Liver (tissue), 9 donors: ENCODE measurements around the gene GRM1. TPM values are rescaled to one million over a fixed set of nuclear protein-coding genes. Genes with fewer than 3 reads are reported as not detected.

Source experiments
- DNase-seq: peaks from one replicate; pipeline ENCODE4 v3.0.0-alpha.2; 2017; ENCODE audit warnings: low spot score
- H3K27ac ChIP-seq, 2 donors: one replicate each; pipeline ENCODE4 v1.7.0; 2013; ENCODE audit warnings: inconsistent platforms in 2 of 2, low read length in 2 of 2, control low read depth in 1 of 2, low read depth in 1 of 2, mild to moderate bottlenecking in 1 of 2
- H3K27me3 ChIP-seq, 4 donors: one replicate each; pipeline versions ENCODE4 v1.6.1 to v1.7.0; 2013; ENCODE audit warnings: low read length in 3 of 4, inconsistent platforms in 1 of 4, mild to moderate bottlenecking in 1 of 4, moderate library complexity in 1 of 4; ENCODE audit not compliant: control insufficient read depth in 4 of 4, insufficient read depth in 4 of 4
- H3K36me3 ChIP-seq, 4 donors: one replicate each; pipeline versions ENCODE4 v1.6.1 to v1.7.0; 2013; ENCODE audit warnings: low read length in 3 of 4, mild to moderate bottlenecking in 3 of 4, low read depth in 1 of 4, moderate library complexity in 1 of 4; ENCODE audit not compliant: control insufficient read depth in 4 of 4, insufficient read depth in 3 of 4
- H3K4me1 ChIP-seq, 4 donors: one replicate each; pipeline versions ENCODE4 v1.6.1 to v1.7.0; 2013; ENCODE audit warnings: low read length in 3 of 4, mild to moderate bottlenecking in 3 of 4, moderate library complexity in 1 of 4; ENCODE audit not compliant: control insufficient read depth in 4 of 4, insufficient read depth in 4 of 4
- H3K4me3 ChIP-seq, 3 donors: one replicate each; pipeline versions ENCODE4 v1.6.1 to v1.7.0; 2013; ENCODE audit warnings: low read length in 3 of 3, control low read depth in 1 of 3, low read depth in 1 of 3, mild to moderate bottlenecking in 1 of 3
- H3K9ac ChIP-seq, 2 donors: one replicate each; pipeline ENCODE4 v1.7.0; 2013; ENCODE audit warnings: low read length in 2 of 2, mild to moderate bottlenecking in 2 of 2, moderate library complexity in 2 of 2, control low read depth in 1 of 2, low read depth in 1 of 2
- H3K9me3 ChIP-seq, 4 donors: one replicate each; pipeline versions ENCODE4 v1.6.1 to v1.7.0; 2013; ENCODE audit warnings: low read length in 3 of 4; ENCODE audit not compliant: control insufficient read depth in 4 of 4
- FOXA1 ChIP-seq: IDR thresholded peaks from 2 replicates; pipeline ENCODE4 v1.6.1; 2016; ENCODE audit warnings: antibody characterized with exemption
- FOXA2 ChIP-seq: IDR thresholded peaks from 2 replicates; pipeline ENCODE4 v1.6.1; 2016; ENCODE audit warnings: antibody characterized with exemption
- GABPA ChIP-seq, 2 donors: IDR thresholded peaks in 1 of 2; conservative IDR thresholded peaks in 1 of 2; 2 replicates each; pipeline ENCODE4 v1.6.1; 2016; ENCODE audit warnings: antibody characterized with exemption in 2 of 2, mild to moderate bottlenecking in 1 of 2, moderate library complexity in 1 of 2
- HNF4A ChIP-seq, 2 donors: conservative IDR thresholded peaks; 2 replicates each; pipeline ENCODE4 v1.6.1; 2016; ENCODE audit warnings: antibody characterized with exemption in 2 of 2, mild to moderate bottlenecking in 2 of 2
- HNF4G ChIP-seq: IDR thresholded peaks from 2 replicates; pipeline ENCODE4 v1.6.1; 2016; ENCODE audit warnings: antibody characterized with exemption
- JUND ChIP-seq, 2 donors: IDR thresholded peaks; 2 replicates each; pipeline ENCODE4 v1.6.1; 2016; ENCODE audit warnings: antibody characterized with exemption in 2 of 2
- NR2F2 ChIP-seq: IDR thresholded peaks from 2 replicates; pipeline ENCODE4 v1.6.1; 2016; ENCODE audit warnings: antibody characterized with exemption
- RAD21 ChIP-seq, 2 donors: IDR thresholded peaks; 2 replicates each; pipeline ENCODE4 v1.6.1; 2016; ENCODE audit warnings: antibody characterized with exemption in 2 of 2, mild to moderate bottlenecking in 2 of 2
- RXRA ChIP-seq, 2 donors: IDR thresholded peaks; 2 replicates each; pipeline ENCODE4 v1.6.1; 2017 to 2018; ENCODE audit warnings: antibody characterized with exemption in 2 of 2, mild to moderate bottlenecking in 1 of 2
- TAF1 ChIP-seq: conservative IDR thresholded peaks from 2 replicates; pipeline ENCODE4 v1.6.1; 2016; ENCODE audit warnings: antibody characterized with exemption, mild to moderate bottlenecking
- whole genome bisulfite sequencing: extraction: QIAGEN DNeasy Blood & Tissue Kit; methylation state at CpG from one replicate; pipeline ENCODE4 v1.1.7; 2013; 5-methylcytosine and 5-hydroxymethylcytosine counted together
- polyA plus RNA-seq, 2 donors: library from polyadenylated mRNA; stranded (reverse) in 1 of 2; unstranded in 1 of 2; fragments of 200-250 nt in 1 of 2; fragments of >200 nt in 1 of 2; fragmentation: Nextera tagmentation in 1 of 2; extraction: Ambion mirVana in 1 of 2; gene quantifications; one replicate each; pipeline versions ENCODE4 v1.2.1 to v1.2.3, GENCODE V29; 2013 to 2015
- total RNA-seq, 2 donors: library from RNA; depleted of rRNA; stranded (reverse); fragments of >200 nt; gene quantifications; one replicate each; pipeline ENCODE4 v1.2.3, GENCODE V29; 2014
- TF ChIP-seq, protein P1 (sequence below): IDR thresholded peaks from 2 replicates; pipeline ENCODE4 v1.6.1; 2016; ENCODE audit warnings: antibody characterized with exemption, mild to moderate bottlenecking
- TF ChIP-seq, protein P2 (sequence below): IDR thresholded peaks from 2 replicates; pipeline ENCODE4 v1.6.1; 2016; ENCODE audit warnings: antibody characterized with exemption
- TF ChIP-seq, protein P3 (sequence below): IDR thresholded peaks from 2 replicates; pipeline ENCODE4 v1.6.1; 2016; ENCODE audit warnings: antibody characterized with exemption
- TF ChIP-seq, protein P4 (sequence below): fragments of 150-350 bp; IDR thresholded peaks from 2 replicates; pipeline ENCODE4 v1.5.1; 2017; ENCODE audit warnings: improper control_type of control experiment, low read depth, low read length; ENCODE audit not compliant: missing input control
- donor health status: healthy.
- donor health status: healthy.
- donor health status: healthy.
- donor health status: healthy.
- donor health status: healthy.

The GRM1 gene
- total and polyA plus RNA-seq, 4 donors: under 0.01 to 0.05 (median 0.01) TPM; not detected in 1

DNA sequence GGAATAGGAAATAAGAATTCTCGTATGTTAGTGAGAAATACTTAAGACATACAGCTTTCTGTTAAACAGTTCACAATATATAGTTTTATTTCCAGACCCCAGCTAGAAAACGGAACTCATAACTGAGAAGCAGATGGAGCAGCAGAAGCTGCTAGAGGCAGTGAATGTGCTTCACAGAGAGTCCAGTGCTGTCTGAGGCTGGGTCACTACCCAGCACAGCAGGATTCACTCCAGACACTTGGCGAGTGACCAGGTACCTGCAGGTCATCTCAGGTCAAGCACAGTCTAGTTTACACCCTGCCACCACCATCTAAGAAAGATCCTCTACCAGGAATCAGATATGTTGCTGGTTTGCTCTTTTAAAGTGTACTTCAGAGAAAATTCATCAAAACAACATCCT lies 271.7 kb downstream of the GRM1 start (continued):
- TF ChIP-seq, protein P1, sequence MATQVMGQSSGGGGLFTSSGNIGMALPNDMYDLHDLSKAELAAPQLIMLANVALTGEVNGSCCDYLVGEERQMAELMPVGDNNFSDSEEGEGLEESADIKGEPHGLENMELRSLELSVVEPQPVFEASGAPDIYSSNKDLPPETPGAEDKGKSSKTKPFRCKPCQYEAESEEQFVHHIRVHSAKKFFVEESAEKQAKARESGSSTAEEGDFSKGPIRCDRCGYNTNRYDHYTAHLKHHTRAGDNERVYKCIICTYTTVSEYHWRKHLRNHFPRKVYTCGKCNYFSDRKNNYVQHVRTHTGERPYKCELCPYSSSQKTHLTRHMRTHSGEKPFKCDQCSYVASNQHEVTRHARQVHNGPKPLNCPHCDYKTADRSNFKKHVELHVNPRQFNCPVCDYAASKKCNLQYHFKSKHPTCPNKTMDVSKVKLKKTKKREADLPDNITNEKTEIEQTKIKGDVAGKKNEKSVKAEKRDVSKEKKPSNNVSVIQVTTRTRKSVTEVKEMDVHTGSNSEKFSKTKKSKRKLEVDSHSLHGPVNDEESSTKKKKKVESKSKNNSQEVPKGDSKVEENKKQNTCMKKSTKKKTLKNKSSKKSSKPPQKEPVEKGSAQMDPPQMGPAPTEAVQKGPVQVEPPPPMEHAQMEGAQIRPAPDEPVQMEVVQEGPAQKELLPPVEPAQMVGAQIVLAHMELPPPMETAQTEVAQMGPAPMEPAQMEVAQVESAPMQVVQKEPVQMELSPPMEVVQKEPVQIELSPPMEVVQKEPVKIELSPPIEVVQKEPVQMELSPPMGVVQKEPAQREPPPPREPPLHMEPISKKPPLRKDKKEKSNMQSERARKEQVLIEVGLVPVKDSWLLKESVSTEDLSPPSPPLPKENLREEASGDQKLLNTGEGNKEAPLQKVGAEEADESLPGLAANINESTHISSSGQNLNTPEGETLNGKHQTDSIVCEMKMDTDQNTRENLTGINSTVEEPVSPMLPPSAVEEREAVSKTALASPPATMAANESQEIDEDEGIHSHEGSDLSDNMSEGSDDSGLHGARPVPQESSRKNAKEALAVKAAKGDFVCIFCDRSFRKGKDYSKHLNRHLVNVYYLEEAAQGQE: no peak
- TF ChIP-seq HNF4G: no peak
- TF ChIP-seq, protein P2, sequence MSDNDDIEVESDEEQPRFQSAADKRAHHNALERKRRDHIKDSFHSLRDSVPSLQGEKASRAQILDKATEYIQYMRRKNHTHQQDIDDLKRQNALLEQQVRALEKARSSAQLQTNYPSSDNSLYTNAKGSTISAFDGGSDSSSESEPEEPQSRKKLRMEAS: no peak
- no peak for TF ChIP-seq RXRA (IDR thresholded peaks at IDR 0.05)

DNA sequence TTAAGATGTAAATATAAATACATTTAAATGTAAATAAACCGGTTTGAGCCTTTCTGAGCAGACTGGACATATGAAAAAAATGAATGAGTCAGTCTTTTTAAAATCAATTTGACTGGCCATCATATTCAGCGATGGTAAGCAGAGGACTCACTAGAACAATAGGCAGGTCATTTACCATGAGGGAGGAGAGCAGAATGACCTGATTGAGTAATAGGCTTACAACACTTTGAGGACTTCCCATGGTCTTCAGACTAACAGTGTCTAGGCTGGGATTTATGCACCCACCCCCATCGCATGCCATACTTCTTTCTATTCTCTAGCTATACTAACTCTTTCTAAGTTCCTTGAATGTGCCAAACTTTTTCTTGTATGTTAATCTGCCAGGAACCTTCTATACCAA lies 272.9 kb downstream of the GRM1 start:
- Histone ChIP-seq H3K4me1 (no peaks in the 10 kb centered on the region), H3K9me3 (no peaks in the 10 kb centered on the region), H3K27ac (no peak overlapping the region), H3K36me3 (no peaks in the 10 kb centered on the region), H3K27me3 (no peaks in the 10 kb centered on the region), H3K4me3 (no peak overlapping the region), H3K9ac (no peak overlapping the region)
- TF ChIP-seq NR2F2 (no peak), FOXA2 (no peak), RAD21 (IDR thresholded peaks at IDR 0.05) (no peak), HNF4A (conservative IDR thresholded peaks at IDR 0.05) (no peak), JUND (IDR thresholded peaks at IDR 0.05) (no peak), FOXA1 (no peak), RXRA (IDR thresholded peaks at IDR 0.05) (no peak), TAF1 (no peak), GABPA (IDR thresholded peaks at IDR 0.05 in 1 of 2, conservative IDR thresholded peaks at IDR 0.05 in 1 of 2) (no peak)
- TF ChIP-seq, protein P1: no peak
- TF ChIP-seq, protein P3, sequence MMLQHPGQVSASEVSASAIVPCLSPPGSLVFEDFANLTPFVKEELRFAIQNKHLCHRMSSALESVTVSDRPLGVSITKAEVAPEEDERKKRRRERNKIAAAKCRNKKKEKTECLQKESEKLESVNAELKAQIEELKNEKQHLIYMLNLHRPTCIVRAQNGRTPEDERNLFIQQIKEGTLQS: no peak
- TF ChIP-seq, protein P4, sequence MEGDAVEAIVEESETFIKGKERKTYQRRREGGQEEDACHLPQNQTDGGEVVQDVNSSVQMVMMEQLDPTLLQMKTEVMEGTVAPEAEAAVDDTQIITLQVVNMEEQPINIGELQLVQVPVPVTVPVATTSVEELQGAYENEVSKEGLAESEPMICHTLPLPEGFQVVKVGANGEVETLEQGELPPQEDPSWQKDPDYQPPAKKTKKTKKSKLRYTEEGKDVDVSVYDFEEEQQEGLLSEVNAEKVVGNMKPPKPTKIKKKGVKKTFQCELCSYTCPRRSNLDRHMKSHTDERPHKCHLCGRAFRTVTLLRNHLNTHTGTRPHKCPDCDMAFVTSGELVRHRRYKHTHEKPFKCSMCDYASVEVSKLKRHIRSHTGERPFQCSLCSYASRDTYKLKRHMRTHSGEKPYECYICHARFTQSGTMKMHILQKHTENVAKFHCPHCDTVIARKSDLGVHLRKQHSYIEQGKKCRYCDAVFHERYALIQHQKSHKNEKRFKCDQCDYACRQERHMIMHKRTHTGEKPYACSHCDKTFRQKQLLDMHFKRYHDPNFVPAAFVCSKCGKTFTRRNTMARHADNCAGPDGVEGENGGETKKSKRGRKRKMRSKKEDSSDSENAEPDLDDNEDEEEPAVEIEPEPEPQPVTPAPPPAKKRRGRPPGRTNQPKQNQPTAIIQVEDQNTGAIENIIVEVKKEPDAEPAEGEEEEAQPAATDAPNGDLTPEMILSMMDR: no peak
- TF ChIP-seq, protein P2: no peak
- no peak for DNase-seq
- WGBS: 83% methylated on average over 3 of the region's 3 CpGs
